KOPT-K1 (cell line): Measurements from ENCODE around the gene AGAP1.

Experiments used
- H3K27ac ChIP-seq: fragments of 200-600 bp; sonication (generic); 2 replicates; pipeline ENCODE4 v1.5.1; 2016; ENCODE audit warnings: antibody characterized with exemption, mild to moderate bottlenecking, low read depth, low read length; ENCODE audit not compliant: poor library complexity, severe bottlenecking
- H3K36me3 ChIP-seq: fragments of 200-600 bp; sonication (generic); 2 replicates; pipeline ENCODE4 v1.5.1; 2017; ENCODE audit warnings: antibody characterized with exemption, mild to moderate bottlenecking, low read length, moderate library complexity; ENCODE audit not compliant: insufficient read depth
- H3K9me3 ChIP-seq: fragments of 200-600 bp; sonication (generic); 2 replicates; pipeline ENCODE4 v1.5.1; 2017; ENCODE audit warnings: antibody characterized with exemption, low read length, mild to moderate bottlenecking; ENCODE audit not compliant: insufficient read depth, poor library complexity, severe bottlenecking

Gene AGAP1

DNA sequence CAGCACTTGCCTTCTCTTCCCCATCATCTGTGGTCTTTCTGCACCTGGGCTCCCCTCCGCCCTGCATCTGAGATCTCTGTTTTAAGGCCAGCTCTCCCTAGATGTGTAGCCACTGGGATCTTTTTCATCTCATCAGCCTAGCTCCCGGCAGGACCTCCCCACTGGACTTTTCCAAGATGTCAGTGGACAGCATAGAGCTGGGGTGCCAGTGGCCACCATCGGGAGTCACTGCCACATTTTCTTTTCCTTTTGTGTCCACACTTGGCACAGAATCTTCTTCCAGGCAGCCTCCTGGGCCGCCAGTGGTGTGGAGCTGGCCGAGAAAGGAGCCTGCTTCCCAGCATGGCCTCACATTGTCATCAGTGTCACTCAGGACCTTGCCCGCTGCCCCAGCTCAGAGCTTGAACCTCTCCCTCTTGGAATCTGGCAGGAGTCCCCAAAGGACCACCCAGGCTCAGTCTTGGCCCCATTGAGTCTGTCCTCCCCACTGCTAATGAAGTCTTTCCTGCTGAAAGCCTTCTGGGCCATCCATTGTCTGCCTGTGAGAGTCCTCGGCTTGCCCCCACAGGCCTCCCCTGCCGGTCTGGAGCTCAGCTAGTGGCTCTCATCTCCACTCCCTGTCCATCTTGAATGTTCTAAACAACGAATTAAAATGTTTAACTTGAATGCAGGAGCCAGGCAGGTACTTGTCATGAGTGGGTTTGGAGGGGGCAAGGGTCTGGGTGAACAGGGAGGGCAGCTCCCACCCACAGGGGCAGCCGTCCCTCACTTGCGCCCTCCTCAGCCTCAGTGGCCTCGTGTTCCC is 349.9 kb downstream of the AGAP1 start:
- no peaks in the 10 kb centered on the region for H3K36me3 ChIP-seq
- no peak overlapping the region for H3K27ac ChIP-seq
- no peaks in the 10 kb centered on the region for H3K9me3 ChIP-seq

DNA sequence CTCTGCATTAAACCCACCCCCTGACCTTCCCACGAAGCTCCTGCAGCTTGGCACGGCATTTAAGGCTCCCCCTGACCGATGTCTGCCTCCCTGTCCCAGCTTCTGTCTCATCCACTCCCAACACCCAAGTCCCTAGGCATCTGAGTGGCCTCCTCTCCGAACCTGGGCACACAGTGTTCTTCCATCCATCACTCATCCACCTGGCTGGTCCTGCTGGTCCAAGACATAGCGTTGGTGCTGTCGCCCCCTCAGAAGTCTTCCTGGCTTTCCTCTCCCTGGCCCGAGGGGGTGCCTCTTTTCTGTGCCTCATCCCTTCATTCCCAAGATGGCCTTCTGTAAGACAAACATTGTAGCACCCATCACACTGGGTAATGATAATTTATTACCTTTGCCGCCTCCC is 350.7 kb downstream of the AGAP1 start:
- Histone ChIP-seq H3K36me3 (no peaks in the 10 kb centered on the region), H3K9me3 (no peaks in the 10 kb centered on the region), H3K27ac (no peak overlapping the region)

GRCh38 chr2:235845245-235845644 is 351.4 kb downstream of the AGAP1 start:
- no peaks in the 10 kb centered on the region for H3K36me3 ChIP-seq
- no peaks in the 10 kb centered on the region for H3K9me3 ChIP-seq
- H3K27ac ChIP-seq: no peak overlapping the region

GRCh38 chr2:235847576-235847975 is 353.7 kb downstream of the AGAP1 start:
- H3K27ac ChIP-seq: no peak overlapping the region
- no peaks in the 10 kb centered on the region for H3K9me3 ChIP-seq
- no peaks in the 10 kb centered on the region for H3K36me3 ChIP-seq

DNA sequence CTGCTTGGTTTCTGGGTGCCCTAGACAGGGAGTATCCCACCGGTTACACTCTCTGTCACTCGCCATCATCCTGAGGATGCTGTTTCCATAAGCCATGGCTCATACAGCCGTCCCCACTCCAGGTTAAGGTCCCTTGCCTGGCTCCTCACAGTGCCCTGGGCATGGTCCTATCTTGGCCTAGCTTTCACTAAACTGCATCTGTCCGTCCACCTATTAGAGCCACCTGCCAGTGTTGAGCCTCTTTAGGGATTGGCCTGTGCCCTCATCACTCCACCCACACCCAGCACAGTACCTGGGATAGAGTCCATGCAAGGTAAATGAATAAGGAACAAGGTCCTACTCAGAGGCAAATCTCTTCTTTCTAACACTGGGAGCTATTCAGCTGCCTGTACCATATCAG is 354.2 kb downstream of the AGAP1 start:
- H3K36me3 ChIP-seq: no peaks in the 10 kb centered on the region
- H3K9me3 ChIP-seq: no peaks in the 10 kb centered on the region
- H3K27ac ChIP-seq: no peak overlapping the region

DNA sequence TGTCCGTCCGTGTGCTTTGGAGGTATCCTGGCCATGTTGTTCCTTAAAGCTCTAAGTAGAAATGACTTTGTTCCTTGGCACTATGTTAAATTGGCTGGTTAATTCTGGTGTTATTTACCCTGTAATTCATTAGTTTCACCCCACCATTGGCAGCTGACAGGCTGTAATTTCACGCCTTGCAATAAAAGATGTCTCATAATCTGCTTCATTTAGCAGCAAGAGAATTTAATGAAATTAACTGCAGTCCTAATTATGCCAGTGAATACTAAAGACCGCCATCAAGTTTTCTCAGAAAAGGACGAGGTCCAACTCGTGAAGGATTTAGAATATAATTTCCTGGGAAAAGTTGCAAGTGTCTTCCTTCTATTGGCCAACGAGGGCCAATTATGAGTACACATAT is 355.1 kb downstream of the AGAP1 start:
- Histone ChIP-seq H3K9me3 (no peaks in the 10 kb centered on the region), H3K36me3 (no peaks in the 10 kb centered on the region), H3K27ac (no peak overlapping the region)

DNA sequence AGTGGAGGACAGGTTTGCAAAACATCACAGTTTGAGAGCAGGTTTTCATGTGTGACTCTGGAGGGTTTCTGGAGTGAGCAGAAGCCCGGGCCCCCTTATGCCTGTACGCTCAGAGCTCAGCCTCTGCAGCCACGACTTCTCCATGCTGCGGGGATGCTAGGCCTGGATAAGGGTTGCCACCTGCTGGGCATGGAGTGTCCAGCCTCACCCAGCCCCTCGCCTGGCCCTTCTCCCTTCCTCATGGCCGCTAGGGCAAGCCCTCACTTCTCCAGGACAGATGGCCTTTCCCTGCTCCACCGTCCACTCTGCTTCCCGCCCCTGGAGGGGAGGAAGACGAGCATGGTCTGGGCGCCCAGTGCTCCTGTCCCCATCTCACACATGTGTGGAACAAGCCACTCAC is 355.6 kb downstream of the AGAP1 start:
- no peak overlapping the region for H3K27ac ChIP-seq
- no peaks in the 10 kb centered on the region for H3K9me3 ChIP-seq
- H3K36me3 ChIP-seq: no peaks in the 10 kb centered on the region

- H3K27ac ChIP-seq: no peak overlapping the region
- no peaks in the 10 kb centered on the region for H3K9me3 ChIP-seq
These were observed 356.4 kb downstream of the AGAP1 start for GRCh38 chr2:235850289-235850688.

DNA sequence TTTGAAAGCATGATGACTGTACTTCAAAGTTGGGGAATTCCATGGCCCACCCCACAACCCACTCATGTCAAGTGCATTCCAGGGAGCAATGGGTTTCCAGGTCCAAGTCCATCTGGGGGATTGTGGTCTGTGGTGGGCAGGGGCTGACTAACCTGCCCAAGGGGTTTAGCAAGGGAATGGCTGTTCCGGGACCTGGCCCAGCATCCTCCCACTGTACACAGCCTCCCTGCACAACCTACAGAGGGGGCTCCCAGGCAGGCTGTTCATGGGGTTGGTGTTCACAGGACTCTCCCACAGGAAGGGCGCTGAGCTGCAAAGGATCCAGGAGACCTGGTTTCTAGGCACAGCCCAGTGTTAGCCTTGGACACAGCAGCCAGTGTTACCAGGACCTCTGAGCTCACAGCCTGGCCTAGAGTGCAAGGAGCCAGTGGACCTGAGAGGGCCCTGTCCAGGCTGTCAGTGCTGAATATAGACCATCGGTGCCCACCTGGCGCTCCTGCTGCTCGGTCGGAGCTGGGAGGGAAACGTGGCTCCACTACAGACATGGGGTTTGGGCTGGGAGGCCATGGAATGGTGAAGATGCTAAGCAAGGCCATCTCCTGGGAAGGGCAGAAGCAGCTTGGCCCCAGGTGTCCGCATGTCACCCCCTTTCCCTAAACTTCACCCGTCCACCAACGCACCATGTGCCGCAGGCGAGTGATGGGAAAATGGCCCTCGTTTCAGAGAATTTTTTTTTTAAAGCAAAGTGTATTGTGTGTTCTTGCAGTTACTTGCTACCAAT is 357.1 kb downstream of the AGAP1 start:
- Histone ChIP-seq H3K27ac (no peak overlapping the region), H3K9me3 (no peaks in the 10 kb centered on the region), H3K36me3 (no peaks in the 10 kb centered on the region)

More at GRCh38 chr2:235850289-235850688, 356.4 kb downstream of the AGAP1 start:
- no peaks in the 10 kb centered on the region for H3K36me3 ChIP-seq

DNA sequence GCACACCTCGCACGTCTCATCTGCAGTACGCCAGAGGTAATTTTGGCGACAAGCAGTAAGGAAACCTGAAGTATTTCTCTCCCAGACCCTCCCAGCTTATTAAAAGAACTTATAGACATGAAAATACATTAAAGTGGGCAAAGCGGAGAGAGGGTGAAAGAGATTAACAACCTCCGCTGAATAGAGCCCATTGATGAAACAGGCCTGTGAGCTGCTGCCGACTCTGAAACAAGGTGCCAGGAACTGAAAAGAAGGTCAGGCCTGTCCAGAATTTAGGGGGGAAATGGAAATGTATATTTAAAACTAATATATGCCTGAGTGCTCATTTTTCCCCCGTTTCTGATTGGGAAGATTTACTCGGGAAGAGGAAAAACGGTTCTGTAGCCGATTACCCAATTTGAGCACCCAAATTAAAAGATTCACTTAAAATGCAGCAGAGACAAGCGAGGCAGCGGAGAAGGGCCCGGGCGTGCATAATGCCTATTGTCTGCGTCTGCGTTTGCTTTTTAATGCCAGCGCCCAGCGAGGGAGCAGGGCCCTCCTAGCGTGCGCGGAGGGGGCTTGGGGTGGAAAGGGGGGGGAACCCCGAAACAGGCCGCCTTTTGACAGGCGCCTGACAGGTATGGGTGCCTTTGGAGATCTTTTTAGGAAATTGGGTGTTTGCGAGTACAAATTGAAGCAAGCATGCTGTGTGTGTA is 358.1 kb downstream of the AGAP1 start:
- Histone ChIP-seq H3K27ac (no peak overlapping the region), H3K36me3 (no peaks in the 10 kb centered on the region), H3K9me3 (no peaks in the 10 kb centered on the region)

DNA sequence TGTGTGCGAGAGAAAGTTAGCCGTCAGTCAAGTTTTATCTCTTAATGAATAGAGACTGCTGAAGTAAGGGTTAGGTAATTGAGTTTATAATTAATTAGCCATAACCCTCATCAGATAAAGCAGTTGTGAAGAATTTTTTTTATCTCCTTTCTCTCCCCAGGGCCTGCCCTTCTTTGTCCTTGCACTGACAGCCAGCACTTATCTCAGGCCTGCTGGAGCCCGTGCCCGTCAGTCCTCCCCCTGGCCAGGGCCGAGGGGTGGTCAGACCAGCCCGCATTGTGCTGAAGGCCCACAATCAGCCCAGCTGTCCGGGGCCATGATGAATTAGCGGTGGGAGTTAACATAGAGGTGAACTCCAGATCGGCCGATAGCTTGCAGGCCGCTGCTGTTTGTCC is 358.7 kb downstream of the AGAP1 start:
- Histone ChIP-seq H3K27ac (no peak overlapping the region), H3K9me3 (no peaks in the 10 kb centered on the region), H3K36me3 (no peaks in the 10 kb centered on the region)

DNA sequence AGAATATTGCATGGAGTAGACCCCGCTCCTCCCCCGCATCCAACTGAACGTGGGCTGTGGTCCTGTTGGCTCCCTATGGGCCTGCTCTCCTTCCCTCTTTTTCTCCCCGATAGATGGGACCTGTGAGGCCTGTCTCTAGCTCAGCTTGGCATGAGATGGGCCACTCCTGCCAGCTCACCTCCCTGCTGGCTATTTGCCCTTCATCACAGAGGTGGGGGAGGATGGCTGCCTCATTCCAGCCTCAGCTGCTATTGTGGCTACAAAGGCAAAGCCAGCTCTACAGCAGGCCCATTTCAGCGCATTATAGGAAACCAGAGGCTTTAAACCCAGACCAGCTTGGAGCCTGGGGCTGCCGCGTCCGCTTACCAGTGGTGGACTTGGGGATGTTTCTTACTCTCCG is 360.4 kb downstream of the AGAP1 start:
- H3K27ac ChIP-seq: no peak overlapping the region
- H3K9me3 ChIP-seq: no peaks in the 10 kb centered on the region
- no peaks in the 10 kb centered on the region for H3K36me3 ChIP-seq

- no peaks in the 10 kb centered on the region for H3K36me3 ChIP-seq
These were observed 361.2 kb downstream of the AGAP1 start for GRCh38 chr2:235855011-235855410.

GRCh38 chr2:235856151-235856854 is 362.5 kb downstream of the AGAP1 start:
- no peaks in the 10 kb centered on the region for H3K9me3 ChIP-seq

More at GRCh38 chr2:235855011-235855410, 361.2 kb downstream of the AGAP1 start:
- Histone ChIP-seq H3K9me3 (no peaks in the 10 kb centered on the region), H3K27ac (no peak overlapping the region)

DNA sequence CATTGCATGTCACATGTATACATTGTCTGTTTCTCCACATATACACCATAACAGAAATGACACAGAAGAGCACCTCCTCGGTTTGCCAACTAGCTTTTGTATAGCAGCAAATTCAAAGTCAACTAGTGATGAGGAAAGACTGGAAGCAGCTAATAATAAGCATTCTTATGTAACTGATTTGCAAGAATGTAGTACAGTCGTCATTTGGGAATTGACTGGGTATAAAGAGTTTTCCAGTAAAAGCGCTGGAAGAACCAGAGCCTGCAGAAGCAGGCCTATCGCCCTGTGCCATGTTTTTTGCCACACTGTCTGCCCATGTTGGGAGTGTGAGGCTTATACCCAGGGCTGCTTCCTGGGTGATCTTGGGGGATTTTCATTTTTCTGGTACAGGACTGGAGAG is 363.8 kb downstream of the AGAP1 start:
- Histone ChIP-seq H3K36me3 (no peaks in the 10 kb centered on the region), H3K27ac (no peak overlapping the region), H3K9me3 (no peaks in the 10 kb centered on the region)

More at GRCh38 chr2:235856151-235856854, 362.5 kb downstream of the AGAP1 start:
- no peaks in the 10 kb centered on the region for H3K36me3 ChIP-seq
- H3K27ac ChIP-seq: no peak overlapping the region
